GM18517 (cell line): ENCODE data around the gene VAC14.
"Not testable (repeated sequence)": the region's sequence is repeated elsewhere in the genome, so short reads cannot be mapped to it uniquely, and the experiment has no call there.

Experiments
- ATAC-seq: cut with Tn5 transposase; IDR thresholded peaks from one replicate; pipeline ENCODE4 v1.9.1; 2021; ENCODE audit warnings: mild to moderate bottlenecking, moderate library complexity; ENCODE audit not compliant: unreplicated experiment

Gene VAC14

DNA sequence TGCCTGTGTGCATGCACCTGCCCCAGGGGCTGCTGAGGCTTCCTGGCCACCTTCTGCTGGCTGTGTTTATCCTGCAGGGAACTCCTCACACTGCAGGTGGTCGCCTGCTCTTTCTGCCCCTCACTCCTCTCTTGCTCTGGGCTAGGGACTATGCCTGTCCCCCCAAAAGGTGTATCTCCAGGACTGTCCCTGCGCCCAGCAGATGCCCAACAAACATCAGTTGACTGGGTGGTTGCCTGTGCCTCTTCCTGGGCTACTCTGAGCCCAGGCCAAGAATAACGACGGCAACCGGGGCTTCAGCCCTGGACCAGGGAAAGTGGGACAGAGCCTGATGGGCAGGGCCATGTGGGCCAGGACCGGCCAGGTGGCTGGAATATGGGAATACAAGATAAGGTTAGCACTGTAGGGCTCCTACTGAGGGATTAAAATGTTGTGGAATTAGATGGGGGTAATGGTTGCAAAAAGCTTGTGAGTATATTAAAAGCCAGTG, 55.4 kb downstream of the VAC14 start:
- no peak for ATAC-seq

DNA sequence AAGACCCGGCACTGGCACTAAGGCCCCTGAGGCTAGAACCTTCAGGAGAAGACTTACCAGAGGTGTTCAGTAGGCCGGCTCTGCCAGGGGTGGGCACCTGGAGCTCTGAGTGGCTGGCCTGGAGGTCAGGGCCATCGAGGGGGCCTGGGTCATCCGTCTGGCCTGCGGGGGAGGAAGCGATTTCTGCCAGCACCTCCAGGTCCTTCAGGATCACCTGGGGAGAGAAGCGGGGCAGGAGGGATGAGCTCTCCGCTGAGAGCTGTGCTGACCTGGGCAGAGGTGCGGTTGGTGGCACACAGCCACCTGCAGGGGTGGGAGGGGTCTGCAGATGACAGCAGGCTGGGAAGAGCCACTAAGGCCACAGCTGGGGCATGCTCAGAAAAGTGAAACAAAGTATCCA, 56.6 kb downstream of the VAC14 start:
- no peak for ATAC-seq

DNA sequence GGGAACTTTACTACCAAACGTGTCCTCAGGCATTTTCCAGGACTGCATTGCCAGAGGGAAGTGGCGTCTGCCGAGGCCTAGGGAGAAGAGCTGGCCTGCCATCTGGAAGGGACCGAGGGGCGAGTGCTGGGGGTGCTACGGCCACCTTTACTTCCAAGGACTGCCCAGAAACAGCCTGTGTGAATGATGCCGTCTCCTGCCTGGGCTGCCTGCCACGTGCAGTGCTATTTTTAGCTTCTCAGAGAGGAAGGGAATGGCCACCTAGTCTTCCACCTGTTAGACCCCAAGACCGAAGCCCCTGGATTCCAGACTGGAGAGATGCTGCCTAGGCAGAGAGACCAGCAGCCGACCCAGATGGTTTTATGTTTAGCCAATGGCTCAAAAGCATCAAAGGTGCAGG, 57.2 kb downstream of the VAC14 start:
- no peak for ATAC-seq

DNA sequence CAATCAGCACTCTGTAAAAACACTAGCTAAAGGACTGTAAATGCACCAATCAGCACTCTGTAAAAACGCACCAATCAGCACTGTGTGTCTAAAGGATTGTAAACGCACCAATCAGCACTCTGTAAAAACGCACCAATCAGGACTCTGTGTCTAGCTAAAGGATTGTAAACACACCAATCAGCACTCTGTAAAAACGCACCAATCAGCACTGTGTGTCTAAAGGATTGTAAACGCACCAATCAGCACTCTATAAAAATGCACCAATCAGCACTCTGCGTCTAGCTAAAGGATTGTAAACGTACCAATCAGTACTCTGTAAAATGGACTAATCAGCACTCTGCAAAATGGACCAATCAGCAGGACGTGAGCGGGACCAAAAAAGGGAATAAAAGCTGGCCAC, 58.0 kb downstream of the VAC14 start:
- ATAC-seq, result not testable (repeated sequence)

DNA sequence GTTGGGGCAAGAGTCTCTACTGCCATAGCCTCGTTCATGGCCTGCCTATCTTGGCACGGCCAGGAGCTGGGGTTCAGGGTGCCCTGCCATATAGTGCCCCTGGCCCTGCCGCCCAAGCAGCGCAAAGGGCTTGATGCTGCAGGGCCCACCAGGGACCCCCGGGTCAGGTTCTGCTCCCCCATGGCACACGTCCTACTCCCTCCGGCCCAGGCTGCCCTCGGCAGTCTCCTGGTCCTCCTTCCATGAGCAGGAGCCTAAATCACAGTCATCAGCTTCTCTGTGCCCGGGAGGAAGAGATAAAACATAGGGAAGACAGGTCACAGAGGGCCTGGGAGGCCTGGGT, 59.2 kb downstream of the VAC14 start:
- no peak for ATAC-seq

DNA sequence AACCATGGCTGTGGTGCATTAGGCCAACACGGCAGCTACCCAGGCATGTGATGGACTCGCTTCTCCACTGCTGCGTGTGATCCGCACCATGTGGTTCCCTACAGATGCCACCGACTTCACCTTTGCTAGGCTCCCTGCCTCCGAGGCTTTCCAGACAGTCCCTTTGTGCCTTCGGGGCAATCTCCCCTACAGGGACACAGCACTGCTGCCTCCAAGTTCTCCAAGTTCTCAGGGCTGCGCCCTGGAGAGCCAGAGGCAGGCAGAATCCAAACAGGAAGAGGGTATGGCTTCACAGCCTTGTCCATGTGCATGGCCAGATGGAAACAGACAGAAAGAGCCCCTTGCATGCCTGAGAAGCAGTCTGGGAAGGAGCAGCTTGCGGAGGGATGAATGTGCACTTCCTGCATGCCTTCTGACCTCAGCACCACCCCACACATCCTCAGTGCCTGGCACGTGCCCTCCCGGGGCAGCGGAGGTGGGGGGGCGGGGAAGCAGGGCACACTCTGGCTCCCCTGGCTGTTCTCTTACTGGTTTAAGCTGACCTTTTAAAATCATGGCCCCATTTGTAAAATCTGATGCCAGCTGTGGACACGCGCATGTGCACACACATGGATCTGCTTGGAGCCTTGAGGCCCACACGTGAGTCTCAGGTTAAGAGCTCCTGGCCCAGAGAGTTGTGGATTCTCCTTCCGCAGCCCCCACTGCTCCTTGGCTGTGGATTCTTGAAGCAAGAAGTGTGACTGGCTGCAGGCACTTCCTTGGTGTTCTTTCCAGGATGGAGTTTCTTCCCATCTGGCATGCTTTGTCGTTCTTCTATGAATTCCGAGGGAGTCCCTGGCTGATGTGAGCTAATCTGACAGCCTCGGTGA, 59.8 kb downstream of the VAC14 start:
- no peak for ATAC-seq

DNA sequence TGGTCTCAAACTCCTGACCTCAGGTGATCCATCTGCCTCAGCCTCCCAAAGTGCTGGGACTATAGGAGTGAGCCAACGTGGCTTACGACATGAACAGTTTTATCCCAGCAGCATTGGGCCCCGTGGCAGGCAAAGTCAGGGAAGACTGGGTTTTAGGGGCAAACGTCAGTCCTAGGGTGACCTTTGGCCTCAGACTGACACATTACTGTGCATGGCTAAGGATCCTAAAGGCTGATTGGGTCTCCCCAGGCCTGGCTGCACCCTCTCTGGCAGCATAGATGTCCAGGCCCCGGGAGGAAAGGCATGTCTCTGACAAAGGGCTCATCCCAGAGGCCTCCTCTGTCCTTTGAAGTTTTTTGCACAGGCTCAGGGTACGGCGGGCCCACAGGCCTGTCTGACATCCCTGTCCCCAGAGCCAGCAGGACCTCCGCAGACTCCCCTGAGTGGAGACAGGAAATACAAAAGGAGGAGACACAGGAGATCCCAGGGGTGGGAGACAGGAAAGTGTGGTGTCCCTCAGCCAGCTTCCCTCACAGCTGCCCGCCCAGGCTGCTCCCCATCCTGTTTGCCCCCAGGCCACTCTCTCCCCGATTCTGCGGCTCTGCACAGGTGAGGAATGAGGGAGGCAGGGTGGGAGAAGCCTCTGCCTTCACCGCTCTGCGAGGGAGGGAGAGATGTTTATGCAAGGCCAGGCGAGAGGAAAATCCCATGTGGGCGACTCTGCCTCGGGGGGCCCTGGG, 60.6 kb downstream of the VAC14 start:
- ATAC-seq, result no peak

DNA sequence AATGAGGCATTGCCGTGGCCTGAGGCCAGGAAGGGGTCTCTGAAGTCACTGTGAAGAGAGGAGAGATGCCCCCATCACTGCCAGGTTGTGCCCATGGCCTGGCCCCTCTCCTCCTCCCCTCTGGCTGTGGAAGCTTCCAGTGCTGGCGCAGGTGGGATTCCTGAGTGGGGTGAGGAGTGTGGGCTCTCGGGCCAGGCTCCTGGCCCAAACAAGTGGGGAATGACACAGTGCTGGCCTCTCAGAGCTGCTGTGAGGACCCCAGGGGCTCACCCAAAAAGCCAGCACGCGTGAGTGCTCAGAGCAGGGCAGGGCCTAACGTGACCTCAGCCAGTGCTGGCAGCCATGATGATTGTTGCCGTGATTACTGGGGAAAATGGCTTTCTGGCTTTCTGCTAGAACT, 61.6 kb downstream of the VAC14 start:
- ATAC-seq, result no peak

DNA sequence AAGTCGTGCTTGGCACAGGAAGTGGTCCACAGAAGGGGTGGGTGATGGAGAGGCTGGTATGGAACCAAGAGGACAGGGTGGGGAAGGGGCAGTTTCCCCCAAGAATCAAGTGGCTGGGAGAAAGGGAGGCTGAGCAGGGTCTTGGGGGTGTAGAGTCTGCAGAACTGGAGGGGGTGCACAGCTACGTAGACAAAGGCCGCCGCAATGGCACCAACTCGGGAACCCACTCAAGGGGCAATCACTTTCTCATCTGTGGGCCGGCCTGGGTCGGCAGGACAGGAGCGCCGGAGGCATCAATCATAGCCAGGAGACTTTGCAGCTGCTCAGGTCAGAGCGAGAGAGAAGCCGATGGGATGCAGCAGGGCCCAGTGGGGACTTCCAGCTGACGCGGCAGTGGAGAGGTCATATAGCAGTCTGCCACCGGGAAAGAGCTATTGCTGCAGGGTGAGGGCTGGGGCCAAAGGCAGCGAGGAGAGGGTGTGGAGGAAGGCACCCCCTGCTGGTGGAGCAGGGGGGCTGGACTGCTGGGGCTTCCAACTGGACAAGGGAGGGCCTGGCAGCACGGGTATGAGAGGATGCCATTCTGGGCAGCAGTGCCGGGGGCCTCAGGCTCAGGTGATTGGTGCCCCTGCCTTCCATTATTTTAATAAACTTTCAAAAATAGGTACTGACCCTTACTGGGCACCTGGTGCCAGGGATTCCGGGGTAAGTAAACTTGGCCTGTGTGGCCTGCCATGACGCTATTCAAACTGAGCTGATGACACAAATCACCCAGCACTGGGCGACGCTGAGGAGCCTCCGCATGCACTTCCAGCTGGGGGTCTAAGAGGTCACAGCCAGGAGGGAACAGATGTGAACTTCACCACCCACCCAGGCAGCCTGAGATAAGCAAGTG, 62.6 kb downstream of the VAC14 start:
- no peak for ATAC-seq

DNA sequence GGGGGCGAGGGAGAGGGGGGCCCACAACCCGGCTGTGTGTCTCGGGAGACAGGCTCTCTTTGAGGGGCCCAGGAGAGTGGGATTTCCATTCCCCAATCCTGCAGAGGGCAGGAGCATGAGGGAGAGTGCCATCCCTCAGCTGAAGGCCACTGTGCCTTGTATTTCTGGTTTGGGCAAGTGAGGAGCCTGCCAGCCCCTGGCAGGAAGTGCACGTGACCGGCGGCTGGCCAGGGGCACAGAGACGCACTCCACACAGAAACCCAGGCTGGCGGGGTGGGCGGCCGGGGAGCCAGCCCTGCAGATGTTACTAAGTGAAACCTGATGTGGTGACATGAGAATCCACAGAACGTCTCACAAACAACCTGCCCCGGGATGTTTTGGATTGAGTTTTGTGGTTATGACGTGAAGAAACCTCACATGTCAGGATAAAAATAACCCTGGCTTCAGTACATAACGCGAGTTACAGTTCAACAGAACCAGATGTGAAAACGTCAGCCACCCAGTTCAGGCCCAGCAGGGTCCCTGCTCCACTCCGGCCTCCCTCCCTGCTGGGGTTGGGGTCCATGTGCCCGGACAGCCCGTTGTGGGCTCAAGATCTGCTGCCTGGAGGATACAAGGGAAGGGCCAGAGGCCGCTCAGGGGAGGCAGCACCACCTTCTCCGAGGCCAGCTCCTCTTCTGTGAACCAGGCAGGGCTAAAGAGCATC, 63.4 kb downstream of the VAC14 start:
- ATAC-seq, result peak; percentile 91

DNA sequence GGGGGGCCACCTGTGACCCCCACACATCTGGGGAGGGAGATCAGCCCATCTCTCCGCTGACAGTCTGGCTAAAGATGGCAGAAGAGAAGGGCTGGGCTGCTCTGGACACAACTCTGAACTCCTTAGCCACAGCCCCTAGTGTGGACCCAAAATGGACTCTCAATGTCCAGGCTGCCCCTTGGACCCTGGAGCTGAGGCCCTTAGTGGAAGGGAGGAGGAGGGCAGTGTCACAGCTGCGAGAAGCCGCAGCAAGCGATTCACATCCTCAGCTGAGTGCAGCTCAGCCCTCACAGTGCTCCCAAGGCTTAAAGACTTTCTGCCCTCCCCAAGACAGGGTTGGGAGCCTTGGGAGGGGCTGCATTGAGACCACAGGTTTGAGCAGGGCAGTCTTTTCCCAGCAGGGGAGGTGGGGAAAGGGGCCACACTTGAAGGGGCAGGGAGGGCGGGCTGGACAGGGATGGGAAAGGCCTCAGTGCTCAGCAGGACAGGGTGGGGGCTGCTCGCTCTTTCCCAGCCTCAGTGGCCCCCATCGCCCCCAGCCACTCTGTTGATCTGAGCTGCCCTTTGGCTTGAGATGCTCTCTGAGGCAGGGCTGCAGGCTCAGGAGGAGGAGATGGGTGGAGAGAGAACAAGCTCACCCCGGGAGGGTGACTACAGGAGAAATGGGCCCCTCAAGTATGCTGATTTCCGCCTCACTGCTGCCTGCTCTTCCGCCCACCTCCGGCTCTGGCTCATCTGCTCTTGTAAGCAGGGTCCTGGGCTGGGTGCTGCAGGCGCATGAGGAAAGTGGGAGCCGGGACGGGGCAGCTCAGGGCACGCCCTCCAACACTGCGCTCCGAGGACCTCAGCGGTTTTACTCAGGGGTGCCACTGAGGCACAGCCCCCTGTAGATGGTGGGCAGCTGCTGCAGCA, 64.2 kb downstream of the VAC14 start:
- ATAC-seq, result no peak

DNA sequence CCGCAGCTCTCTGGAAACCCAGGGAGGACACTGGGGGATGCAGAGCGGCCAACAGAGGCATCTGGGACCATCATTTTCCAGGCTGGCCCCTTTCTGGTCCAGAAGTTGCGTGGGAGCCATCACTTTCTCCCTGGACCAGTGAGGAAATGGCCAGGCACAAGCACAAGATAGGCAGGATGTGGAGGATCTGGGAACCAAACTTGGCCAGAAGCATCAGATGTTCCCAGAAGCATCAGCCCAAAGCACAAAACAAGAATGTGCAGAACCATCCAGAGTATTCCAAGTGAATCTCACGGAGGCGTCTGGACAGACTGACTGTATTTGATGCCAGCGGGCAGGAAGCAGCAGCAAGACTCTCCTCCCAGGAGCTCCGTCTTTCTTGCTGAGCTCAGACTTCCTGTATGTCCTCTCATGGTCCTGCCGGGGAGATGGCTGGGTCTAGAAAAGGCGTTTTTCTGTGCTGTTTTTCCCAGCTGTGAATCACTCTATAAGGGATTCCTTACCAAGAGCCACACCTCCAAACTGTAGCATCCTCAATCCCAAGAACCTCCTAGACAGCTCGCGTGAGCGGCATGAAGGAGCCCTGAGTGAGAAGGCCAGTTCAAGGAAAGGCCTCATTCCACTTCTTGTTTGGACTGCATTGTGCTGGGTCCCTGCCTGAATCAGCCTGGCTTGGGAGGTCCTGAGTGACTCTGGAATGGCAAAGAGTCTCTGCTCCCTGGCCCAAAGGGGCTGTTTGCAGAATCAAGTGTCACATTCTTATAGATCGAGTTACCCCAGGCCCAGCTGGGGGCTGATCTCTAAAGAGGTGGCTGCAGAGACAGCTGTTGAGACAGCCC, 65.6 kb downstream of the VAC14 start:
- no peak for ATAC-seq

DNA sequence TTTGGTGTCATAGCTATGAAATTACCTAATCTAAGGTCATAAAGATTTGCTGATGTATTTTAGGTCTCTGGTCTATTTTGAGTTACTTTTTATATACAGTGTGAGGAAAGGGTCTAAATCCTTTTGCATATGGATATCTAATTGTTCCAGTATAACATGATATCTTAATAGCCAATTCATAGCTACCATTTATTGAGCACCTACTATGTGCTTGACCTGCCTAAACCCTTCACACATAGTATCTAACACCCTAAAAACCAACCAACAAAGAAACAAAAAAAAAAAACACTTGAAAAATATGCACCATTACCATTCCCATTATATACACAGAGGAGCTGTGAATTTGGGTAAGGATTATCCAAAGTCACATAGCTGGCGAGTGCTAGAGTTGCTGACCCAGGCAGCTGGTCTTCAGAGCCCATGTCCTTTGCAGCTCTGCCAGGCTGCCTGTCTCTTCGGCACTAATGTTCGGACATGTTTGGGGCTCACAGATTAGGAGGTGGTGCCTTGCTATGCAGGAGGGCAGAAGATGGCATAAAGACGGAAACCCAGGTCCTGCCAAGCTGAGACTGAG, 66.3 kb downstream of the VAC14 start:
- ATAC-seq, result no peak

DNA sequence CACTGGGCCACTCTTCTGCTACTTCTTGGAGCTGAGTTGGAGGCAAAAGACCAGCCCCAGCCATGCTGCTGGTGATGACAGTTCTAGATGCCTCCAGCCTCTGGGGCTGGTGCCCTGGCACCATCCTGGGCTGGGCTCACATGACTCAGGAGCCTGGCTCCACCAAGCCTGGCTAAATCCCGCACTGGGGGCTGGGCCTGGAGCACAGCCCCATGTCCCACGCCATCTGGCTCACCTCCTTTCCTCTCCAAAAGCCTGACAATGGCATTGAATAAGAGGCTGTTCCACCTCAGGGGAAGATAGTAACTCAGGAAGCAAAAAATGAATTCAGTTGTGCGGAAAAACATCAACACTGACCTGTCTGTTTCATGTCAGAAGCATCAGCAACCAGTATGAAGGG, 70.0 kb downstream of the VAC14 start:
- ATAC-seq, result no peak

DNA sequence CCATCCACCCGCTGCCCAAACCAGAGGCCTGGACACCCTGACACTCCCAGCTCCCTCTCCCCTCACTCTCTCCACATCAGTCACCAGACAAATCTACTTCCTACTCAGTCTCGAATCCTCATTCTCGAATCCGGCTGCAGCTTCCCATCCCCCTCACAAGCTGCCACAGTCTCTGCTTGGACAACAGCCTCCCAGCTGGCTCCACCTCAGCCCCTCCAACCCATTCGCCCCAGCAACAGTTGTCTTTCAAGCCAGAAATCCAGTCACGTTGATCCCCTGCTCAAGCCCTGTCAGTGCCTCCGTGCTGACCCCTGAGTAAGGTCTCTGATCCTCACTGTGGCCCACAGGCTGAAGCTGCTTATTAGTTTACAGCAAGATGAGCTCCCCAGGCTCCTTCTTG, 70.9 kb downstream of the VAC14 start:
- no peak for ATAC-seq

DNA sequence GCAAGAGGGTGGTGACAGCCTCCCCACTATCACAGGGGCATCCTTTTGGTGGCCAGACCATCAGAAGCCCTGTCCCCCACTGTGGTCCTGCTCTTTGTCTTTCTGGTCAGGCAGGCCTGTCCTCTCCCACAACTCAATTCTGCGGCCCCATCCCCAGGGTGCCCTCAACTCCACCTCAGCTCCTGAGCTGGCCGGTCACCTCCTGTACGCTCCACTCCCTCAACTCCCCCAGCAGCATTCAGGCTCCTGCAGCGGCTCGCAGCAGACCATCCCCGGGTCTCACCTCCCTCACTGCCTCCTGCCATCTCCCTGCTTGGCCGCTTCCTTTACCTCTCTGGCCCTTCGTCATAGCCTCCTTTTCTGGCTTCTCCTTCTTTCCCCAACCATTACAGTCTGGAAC, 71.7 kb downstream of the VAC14 start:
- ATAC-seq, result no peak

DNA sequence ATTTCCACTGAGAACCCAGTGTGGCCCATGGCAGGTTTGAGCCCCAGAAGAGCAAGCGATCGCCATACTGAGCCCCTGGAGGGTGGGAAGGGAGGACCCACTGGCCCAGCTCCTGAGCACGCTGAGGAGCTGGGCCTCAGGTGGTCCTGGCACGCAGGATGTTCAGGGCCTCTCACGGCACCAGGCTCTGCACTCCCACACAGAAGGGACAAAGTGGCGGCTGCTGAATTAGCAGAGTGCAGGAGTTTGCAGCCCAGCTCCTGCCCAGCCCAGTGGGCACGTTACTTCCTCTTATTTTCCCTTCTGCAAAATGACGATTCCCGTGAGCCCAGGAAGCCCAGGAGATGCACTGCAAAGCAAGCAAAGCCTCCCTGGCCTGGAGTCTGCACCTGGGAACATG, 72.8 kb downstream of the VAC14 start:
- no peak for ATAC-seq

DNA sequence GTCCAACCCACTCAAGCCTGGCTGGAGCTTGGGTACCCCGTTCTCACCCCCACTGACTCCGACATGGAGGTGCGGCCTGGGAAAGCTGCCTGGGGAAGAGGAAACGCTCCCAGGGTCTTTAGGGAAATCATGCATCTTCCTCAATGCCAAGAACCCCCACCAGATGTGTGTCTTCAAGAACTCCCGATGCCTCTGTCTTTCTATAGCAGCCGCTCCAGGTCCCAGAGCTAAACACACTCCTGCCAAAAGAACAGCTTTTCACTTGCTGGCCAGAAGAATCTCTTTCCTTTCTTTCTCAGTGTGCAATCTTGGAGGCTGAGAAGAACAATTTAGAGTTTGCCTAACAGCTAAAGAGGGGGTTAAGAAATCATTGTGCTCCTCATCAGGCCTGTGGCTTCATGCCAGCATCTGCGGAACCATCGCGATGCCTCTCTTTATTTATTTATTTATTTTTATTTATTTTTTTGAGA, 74.0 kb downstream of the VAC14 start:
- ATAC-seq, result no peak
